Activated T-cell treated with anti-CD3 and anti-CD28 coated beads, Interleukin-2, amount 50 U/mL, for 4 hours (primary cell): Measurements from ENCODE around the gene NFIX. TPM values are rescaled to one million over a fixed set of nuclear protein-coding genes. Genes with fewer than 3 reads are reported as not detected.
A peak's percentile ranks its signal among the peaks of the same experiment; 100 is the strongest.

Experiments used
- ATAC-seq, 2 donors: fragments of 200-7000 bp; cut with Tn5 transposase; one replicate each; pipeline ENCODE4 v1.10.0; 2021
- DNase-seq: peaks from one replicate; pipeline ENCODE4 v3.0.0-alpha.2; 2020
- H3K27me3 Mint-ChIP-seq: one replicate; pipeline ENCODE4 v1.8.0; 2021; ENCODE audit warnings: low read depth, mixed read lengths
- H3K36me3 Mint-ChIP-seq: one replicate; pipeline ENCODE4 v1.8.0; 2022; ENCODE audit warnings: mixed read lengths; ENCODE audit not compliant: insufficient read depth
- H3K4me1 Mint-ChIP-seq: one replicate; pipeline ENCODE4 v1.8.0; 2021; ENCODE audit warnings: low read depth, mixed read lengths
- H3K4me3 Mint-ChIP-seq: one replicate; pipeline ENCODE4 v1.8.0; 2021; ENCODE audit warnings: mild to moderate bottlenecking, moderate library complexity, mixed read lengths
- H3K9me3 Mint-ChIP-seq: one replicate; pipeline ENCODE4 v1.8.0; 2021; ENCODE audit warnings: mixed read lengths
- total RNA-seq, 3 donors: library from RNA; stranded (reverse); gene quantifications; one replicate each; pipeline ENCODE4 v1.2.1, GENCODE V29; 2021

The NFIX gene
- total RNA-seq, 3 donors from 2014 or later = 11.1 to 20.4 (median 16.1) TPM

- peaks cover 30% of the 10 kb centered on the region for H3K4me1 Mint-ChIP-seq
- H3K9me3 Mint-ChIP-seq = no peaks in the 10 kb centered on the region
- peaks cover 13% of the 10 kb centered on the region for H3K27me3 Mint-ChIP-seq
- DNase-seq (no peak), ATAC-seq (no peak)
- H3K36me3 Mint-ChIP-seq = no peaks in the 10 kb centered on the region
- peak overlapping the region; percentile 67 for H3K4me3 Mint-ChIP-seq
Observed at GRCh38 chr19:13095934-13096927, 101.0 kb downstream of the NFIX start.

- H3K4me3 Mint-ChIP-seq = peak overlapping the region; percentile 73
- ATAC-seq = no peak
- no peaks in the 10 kb centered on the region for H3K36me3 Mint-ChIP-seq
- DNase-seq = no peak
- H3K27me3 Mint-ChIP-seq = peaks cover 13% of the 10 kb centered on the region
- H3K4me1 Mint-ChIP-seq = peaks cover 36% of the 10 kb centered on the region
- no peaks in the 10 kb centered on the region for H3K9me3 Mint-ChIP-seq
Observed at GRCh38 chr19:13097033-13097462, 101.8 kb downstream of the NFIX start.

DNA sequence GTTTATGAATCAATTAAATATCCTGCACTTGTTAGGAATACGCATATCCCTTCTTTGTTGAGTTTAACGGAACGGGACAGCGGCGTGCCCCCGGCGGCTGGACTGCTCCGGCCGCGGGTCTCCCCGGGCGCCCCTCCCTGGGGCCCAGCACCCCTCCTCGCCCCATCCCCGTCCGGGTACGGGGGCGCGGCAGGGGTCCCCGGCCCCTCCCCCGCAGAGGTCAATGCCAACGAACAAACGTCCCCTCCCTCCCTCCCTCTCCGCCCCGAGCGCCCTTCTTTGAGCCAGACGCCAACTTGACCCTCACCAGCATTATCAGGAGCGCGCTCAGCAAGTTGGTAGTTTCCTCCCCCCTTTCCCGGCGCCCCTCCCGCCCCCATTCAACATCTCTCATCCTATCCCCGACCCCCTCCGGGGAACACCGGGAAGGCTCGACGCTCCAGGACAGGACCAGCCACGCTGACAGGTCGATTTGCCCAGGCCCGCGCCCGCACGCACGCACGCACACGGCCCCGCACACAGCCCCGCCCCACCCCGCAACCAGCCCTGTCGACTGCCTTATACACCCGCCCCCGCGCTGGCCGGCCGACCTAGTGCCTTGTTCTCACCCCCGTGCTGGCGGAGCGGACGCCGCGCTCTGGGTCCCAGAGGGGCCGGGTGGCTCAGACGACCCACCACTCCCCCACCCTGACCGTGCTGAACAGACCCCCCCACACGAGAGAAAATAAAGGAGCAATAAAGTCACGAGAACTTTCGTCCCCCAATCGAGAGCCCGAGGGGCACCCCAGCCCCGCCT lies 102.4 kb downstream of the NFIX start:
- peak overlapping the region; percentile 61 for H3K4me3 Mint-ChIP-seq
- H3K4me1 Mint-ChIP-seq = peaks cover 40% of the 10 kb centered on the region
- H3K27me3 Mint-ChIP-seq = peaks cover 13% of the 10 kb centered on the region
- H3K36me3 Mint-ChIP-seq = no peaks in the 10 kb centered on the region
- no peak for ATAC-seq
- H3K9me3 Mint-ChIP-seq = no peaks in the 10 kb centered on the region
- DNase-seq = no peak

GRCh38 chr19:13098277-13099072 lies 103.2 kb downstream of the NFIX start:
- H3K4me1 Mint-ChIP-seq = peaks cover 44% of the 10 kb centered on the region
- ATAC-seq = no peak
- H3K27me3 Mint-ChIP-seq = peaks cover 13% of the 10 kb centered on the region

GRCh38 chr19:13099073-13099999 lies 104.1 kb downstream of the NFIX start:
- Mint-ChIP-seq H3K4me3 (peak overlapping the region; percentile 69), H3K4me1 (peaks cover 42% of the 10 kb centered on the region), H3K36me3 (no peaks in the 10 kb centered on the region), H3K27me3 (peaks cover 10% of the 10 kb centered on the region), H3K9me3 (no peaks in the 10 kb centered on the region)
- peak; percentile 53 to 62 for ATAC-seq
- peak; percentile 72 for DNase-seq

More at GRCh38 chr19:13098277-13099072, 103.2 kb downstream of the NFIX start:
- Mint-ChIP-seq H3K4me3 (peak overlapping the region; percentile 69), H3K36me3 (no peaks in the 10 kb centered on the region), H3K9me3 (no peaks in the 10 kb centered on the region)
- no peak for DNase-seq

- H3K4me3 Mint-ChIP-seq = peak overlapping the region; percentile 58
- peak; percentile 56 to 69 for ATAC-seq
- H3K4me1 Mint-ChIP-seq = peaks cover 44% of the 10 kb centered on the region
- H3K9me3 Mint-ChIP-seq = no peaks in the 10 kb centered on the region
- peaks cover 2% of the 10 kb centered on the region for H3K36me3 Mint-ChIP-seq
- H3K27me3 Mint-ChIP-seq = peaks cover 7% of the 10 kb centered on the region
- peak; percentile 43 for DNase-seq
Observed at GRCh38 chr19:13100031-13100588, 104.8 kb downstream of the NFIX start.

DNA sequence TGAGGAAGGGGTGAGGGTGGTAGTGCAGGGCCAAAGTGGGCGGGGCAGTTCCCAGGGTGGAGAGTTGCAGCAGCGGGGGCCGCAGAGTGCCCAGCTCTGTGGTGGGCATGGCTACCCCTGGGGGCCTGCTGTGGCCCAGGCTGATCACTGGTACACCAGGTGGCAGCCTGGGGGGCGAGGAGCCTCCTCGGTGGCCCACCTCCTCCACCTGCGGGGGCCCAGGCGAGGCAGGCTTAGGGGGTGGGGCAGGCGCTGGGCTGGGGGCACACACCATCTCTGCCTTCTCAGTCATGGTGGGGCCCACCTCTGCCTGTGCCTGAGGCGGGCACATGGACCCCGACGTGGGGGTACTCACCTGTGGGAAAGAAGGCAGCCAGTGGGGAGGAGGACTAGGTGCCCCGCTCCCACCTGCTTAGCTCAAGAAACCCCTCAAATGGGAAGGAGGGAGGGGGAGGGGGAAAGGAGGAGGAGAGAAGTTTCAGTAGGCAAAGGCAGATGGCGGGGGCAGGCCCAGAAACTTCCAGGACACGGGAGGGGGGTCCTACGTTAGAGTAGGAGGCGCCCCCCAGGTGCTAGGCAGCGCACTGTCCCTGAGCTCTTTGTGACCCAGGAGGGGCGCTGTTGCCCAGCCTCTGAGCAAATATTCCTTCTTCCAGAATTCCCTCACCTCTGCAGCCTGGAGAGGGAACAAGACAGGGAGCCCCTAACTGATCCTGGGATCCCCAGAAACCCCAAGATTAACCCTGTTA lies 105.7 kb downstream of the NFIX start:
- peaks cover 45% of the 10 kb centered on the region for H3K4me1 Mint-ChIP-seq
- DNase-seq (no peak), ATAC-seq (no peak)
- H3K9me3 Mint-ChIP-seq = no peaks in the 10 kb centered on the region
- H3K4me3 Mint-ChIP-seq = peak overlapping the region; percentile 70
- peaks cover 2% of the 10 kb centered on the region for H3K36me3 Mint-ChIP-seq
- H3K27me3 Mint-ChIP-seq = peaks cover 6% of the 10 kb centered on the region

GRCh38 chr19:13101590-13102415 lies 106.5 kb downstream of the NFIX start:
- Mint-ChIP-seq H3K36me3 (peaks cover 2% of the 10 kb centered on the region), H3K27me3 (peaks cover 3% of the 10 kb centered on the region), H3K4me3 (peak overlapping the region; percentile 70), H3K9me3 (no peaks in the 10 kb centered on the region), H3K4me1 (peaks cover 44% of the 10 kb centered on the region)
- no peak for ATAC-seq
- no peak for DNase-seq

- ATAC-seq (no peak), DNase-seq (no peak)
- Mint-ChIP-seq H3K4me1 (peaks cover 40% of the 10 kb centered on the region), H3K27me3 (no peaks in the 10 kb centered on the region), H3K4me3 (peak overlapping the region; percentile 70), H3K9me3 (no peaks in the 10 kb centered on the region), H3K36me3 (peaks cover 3% of the 10 kb centered on the region)
Observed at GRCh38 chr19:13102416-13102665, 107.1 kb downstream of the NFIX start.

DNA sequence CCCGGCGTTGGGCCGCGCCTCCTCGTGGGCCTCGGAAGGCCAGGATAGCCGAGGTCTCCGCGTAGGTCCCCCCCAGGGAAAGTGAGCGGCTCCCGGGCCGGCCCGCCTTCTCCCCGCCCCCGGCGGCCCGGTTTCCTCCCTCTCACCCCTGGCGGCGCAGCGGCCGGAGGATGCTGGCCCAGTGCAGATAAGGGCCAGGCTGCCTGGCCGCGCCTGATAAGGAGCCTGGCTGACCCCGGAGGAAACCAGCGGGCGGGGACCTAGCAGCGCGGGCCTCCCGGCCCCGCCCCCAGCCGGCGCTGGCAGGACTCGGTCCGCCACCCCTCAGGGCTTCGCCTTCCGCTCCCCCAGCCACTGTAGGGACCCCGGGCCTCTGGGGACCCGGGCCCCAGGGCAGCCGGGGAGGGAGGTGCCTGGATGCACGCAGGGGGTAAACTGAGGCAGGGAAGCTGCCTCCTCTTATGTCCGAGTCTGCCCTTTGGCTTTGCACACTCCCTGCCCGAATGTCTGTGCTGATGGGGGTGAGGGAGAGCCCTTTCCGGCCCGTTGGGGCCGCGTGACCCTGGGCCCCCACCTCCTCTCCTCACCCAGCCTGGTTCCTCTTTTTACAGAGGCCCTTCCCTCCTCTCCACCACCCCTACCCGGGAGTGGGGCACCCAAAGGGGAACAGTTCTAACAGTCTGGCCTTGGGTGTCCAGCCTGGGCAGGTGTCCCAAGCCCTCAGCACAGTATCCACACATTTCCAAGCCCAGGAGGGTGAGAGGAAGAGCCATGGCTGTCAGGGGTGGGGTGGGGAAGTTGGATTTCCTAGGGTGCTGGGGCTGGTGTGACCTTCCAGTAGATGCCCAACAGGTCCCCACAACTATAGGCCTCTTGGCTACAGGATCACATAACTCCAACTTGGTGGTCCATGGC lies 107.6 kb downstream of the NFIX start, which contains the start of gene LYL1:
TSS of gene LYL1 (minus strand) at position 193 of the 915 bp plus-strand sequence. CDS start 1,687 bp downstream, outside the sequence.
- Mint-ChIP-seq H3K9me3 (no peaks in the 10 kb centered on the region), H3K27me3 (no peaks in the 10 kb centered on the region), H3K36me3 (peaks cover 7% of the 10 kb centered on the region), H3K4me3 (peak within 1 kb of the TSS; percentile 72), H3K4me1 (peaks cover 40% of the 10 kb centered on the region)
- peak; percentile 17 to 19 for ATAC-seq
- DNase-seq = no peak
